ENCODE measurements around the gene CPPED1.

CPPED1 gene

DNA sequence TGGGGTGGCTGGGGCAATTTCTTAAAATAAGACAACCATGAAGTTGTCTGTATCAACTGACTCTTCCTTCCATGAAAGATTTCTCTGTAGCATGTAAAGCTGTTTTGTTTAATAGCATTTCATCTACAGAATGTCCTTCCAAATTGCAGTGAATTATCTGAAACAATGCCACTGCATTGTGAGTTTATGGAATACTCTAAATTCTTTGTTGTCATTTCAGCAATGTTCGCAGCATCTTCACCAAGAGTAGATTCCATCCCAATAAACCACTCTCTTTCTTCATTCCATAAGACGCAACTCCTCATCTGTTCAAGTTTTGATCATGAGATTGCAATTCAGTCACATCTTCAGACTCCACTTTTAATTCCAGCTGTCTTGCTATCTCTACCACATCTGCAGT is 54.6 kb downstream of the CPPED1 start:
- FAIRE-seq: no peak
- no peak for DNase-seq (ENCODE audit: insufficient read length, low spot score)
- no peak for TF ChIP-seq TAF1 (IDR thresholded peaks at IDR 0.05; ENCODE audit: low read depth, low read length)
- no peak for TF ChIP-seq SPI1 (IDR thresholded peaks at IDR 0.05; ENCODE audit: low read depth, low read length)
- no peak for TF ChIP-seq POU2F2 (IDR thresholded peaks at IDR 0.05; ENCODE audit: low read depth, low read length)
- no peak for TF ChIP-seq POLR2AphosphoS5 (IDR thresholded peaks at IDR 0.05; ENCODE audit: low read depth, low read length)
- TF ChIP-seq PAX5 (IDR thresholded peaks at IDR 0.05; ENCODE audit: insufficient read depth, low read length, severe bottlenecking): no peak
- no peak for TF ChIP-seq POLR2A (IDR thresholded peaks at IDR 0.05; ENCODE audit: low read depth, low read length)

GRCh38 chr16:12747827-12748226 is 55.9 kb downstream of the CPPED1 start:
- DNase-seq (ENCODE audit: insufficient read length, low spot score) (no peak), FAIRE-seq (no peak)
- TF ChIP-seq TAF1 (IDR thresholded peaks at IDR 0.05; ENCODE audit: low read depth, low read length): no peak
- no peak for TF ChIP-seq POLR2AphosphoS5 (IDR thresholded peaks at IDR 0.05; ENCODE audit: low read depth, low read length)
- no peak for TF ChIP-seq POU2F2 (IDR thresholded peaks at IDR 0.05; ENCODE audit: low read depth, low read length)
- TF ChIP-seq PAX5 (IDR thresholded peaks at IDR 0.05; ENCODE audit: insufficient read depth, low read length, severe bottlenecking): no peak

DNA sequence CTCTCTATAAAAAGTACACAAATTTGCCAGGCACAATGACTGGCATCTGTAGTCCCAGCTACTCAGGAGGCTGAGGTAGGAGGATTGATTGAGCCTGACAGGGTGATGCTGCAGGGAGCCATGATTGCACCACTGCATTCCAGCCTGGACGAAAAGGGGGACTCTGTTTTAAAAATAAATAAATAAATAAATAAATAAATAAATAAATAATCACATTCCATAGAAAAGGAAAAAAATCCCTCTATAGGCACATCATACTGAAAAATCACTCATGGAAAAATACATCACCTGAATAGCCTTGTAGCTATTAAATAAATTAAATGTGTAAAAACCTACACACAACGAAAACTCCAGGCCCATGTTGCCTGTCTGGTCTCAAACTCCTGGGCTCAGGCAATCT is 56.4 kb downstream of the CPPED1 start:
- no peak for TF ChIP-seq TAF1 (IDR thresholded peaks at IDR 0.05; ENCODE audit: low read depth, low read length)
- no peak for TF ChIP-seq SPI1 (IDR thresholded peaks at IDR 0.05; ENCODE audit: low read depth, low read length)
- TF ChIP-seq POLR2A (IDR thresholded peaks at IDR 0.05; ENCODE audit: low read depth, low read length): no peak
- TF ChIP-seq POU2F2 (IDR thresholded peaks at IDR 0.05; ENCODE audit: low read depth, low read length): no peak
- TF ChIP-seq PAX5 (IDR thresholded peaks at IDR 0.05; ENCODE audit: insufficient read depth, low read length, severe bottlenecking): no peak
- TF ChIP-seq POLR2AphosphoS5 (IDR thresholded peaks at IDR 0.05; ENCODE audit: low read depth, low read length): no peak
- FAIRE-seq (no peak), DNase-seq (ENCODE audit: insufficient read length, low spot score) (no peak)

DNA sequence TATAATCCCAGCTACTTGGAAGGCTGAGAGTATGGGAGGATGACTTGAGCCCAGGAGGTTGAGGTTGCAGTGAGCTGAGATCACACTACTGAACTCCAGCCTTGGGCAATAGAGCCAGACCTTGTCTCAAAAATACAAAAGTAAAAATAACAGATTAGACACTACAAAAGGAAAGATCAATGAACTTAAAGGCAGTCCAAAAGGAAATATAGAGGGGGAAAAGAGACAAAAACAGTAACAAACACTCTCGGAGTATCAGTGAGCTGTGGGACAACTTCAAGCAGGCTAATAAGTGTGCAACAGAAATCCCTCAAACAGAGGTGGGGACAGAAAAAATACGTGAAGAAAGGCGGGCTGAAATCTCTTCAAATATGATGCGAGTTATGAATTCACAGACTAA is 58.8 kb downstream of the CPPED1 start:
- TF ChIP-seq POLR2A (IDR thresholded peaks at IDR 0.05; ENCODE audit: low read depth, low read length) (no peak), POLR2AphosphoS5 (IDR thresholded peaks at IDR 0.05; ENCODE audit: low read depth, low read length) (no peak), POU2F2 (IDR thresholded peaks at IDR 0.05; ENCODE audit: low read depth, low read length) (no peak), PAX5 (IDR thresholded peaks at IDR 0.05; ENCODE audit: insufficient read depth, low read length, severe bottlenecking) (no peak), TAF1 (IDR thresholded peaks at IDR 0.05; ENCODE audit: low read depth, low read length) (no peak), SPI1 (IDR thresholded peaks at IDR 0.05; ENCODE audit: low read depth, low read length) (no peak)
- FAIRE-seq: no peak

GRCh38 chr16:12742741-12743140 is 60.9 kb downstream of the CPPED1 start:
- DNase-seq (ENCODE audit: insufficient read length, low spot score) (no peak), FAIRE-seq (no peak)
- no peak for TF ChIP-seq POLR2AphosphoS5 (IDR thresholded peaks at IDR 0.05; ENCODE audit: low read depth, low read length)
- TF ChIP-seq PAX5 (IDR thresholded peaks at IDR 0.05; ENCODE audit: insufficient read depth, low read length, severe bottlenecking): no peak
- no peak for TF ChIP-seq POU2F2 (IDR thresholded peaks at IDR 0.05; ENCODE audit: low read depth, low read length)
- TF ChIP-seq TAF1 (IDR thresholded peaks at IDR 0.05; ENCODE audit: low read depth, low read length): no peak
- no peak for TF ChIP-seq POLR2A (IDR thresholded peaks at IDR 0.05; ENCODE audit: low read depth, low read length)
- TF ChIP-seq SPI1 (IDR thresholded peaks at IDR 0.05; ENCODE audit: low read depth, low read length): no peak

More for the DNA sequence above, 58.8 kb downstream of the CPPED1 start:
- no peak for DNase-seq (ENCODE audit: insufficient read length, low spot score)

- no peak for FAIRE-seq
- TF ChIP-seq PAX5 (IDR thresholded peaks at IDR 0.05; ENCODE audit: insufficient read depth, low read length, severe bottlenecking): no peak
- TF ChIP-seq TAF1 (IDR thresholded peaks at IDR 0.05; ENCODE audit: low read depth, low read length): no peak
- TF ChIP-seq POLR2A (IDR thresholded peaks at IDR 0.05; ENCODE audit: low read depth, low read length): no peak
- TF ChIP-seq SPI1 (IDR thresholded peaks at IDR 0.05; ENCODE audit: low read depth, low read length): no peak
- no peak for TF ChIP-seq POLR2AphosphoS5 (IDR thresholded peaks at IDR 0.05; ENCODE audit: low read depth, low read length)
- no peak for TF ChIP-seq POU2F2 (IDR thresholded peaks at IDR 0.05; ENCODE audit: low read depth, low read length)
- no peak for DNase-seq (ENCODE audit: insufficient read length, low spot score)
Observed at GRCh38 chr16:12740986-12741610, 62.6 kb downstream of the CPPED1 start.

DNA sequence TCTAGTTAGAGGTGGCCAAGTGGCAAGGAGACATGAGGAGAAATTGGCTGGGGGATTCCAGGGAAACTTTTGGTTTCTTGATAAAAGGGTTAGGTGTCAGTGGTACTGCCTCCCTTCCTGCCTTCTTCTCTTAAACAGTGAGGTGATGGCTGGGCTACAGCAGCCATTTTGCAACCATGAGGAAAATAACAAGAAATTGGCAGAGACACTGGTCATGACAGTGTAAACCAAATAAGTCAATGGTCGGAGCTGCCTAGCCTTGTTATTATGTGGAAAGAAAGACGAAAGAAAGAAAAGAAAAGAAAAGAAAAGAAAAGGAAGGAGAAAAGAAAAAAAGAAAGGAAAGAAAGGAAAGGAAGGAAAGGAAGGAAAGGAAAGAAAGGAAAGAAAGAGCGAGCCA is 63.9 kb downstream of the CPPED1 start:
- no peak for DNase-seq (ENCODE audit: insufficient read length, low spot score)
- TF ChIP-seq POU2F2 (IDR thresholded peaks at IDR 0.05; ENCODE audit: low read depth, low read length) (no peak), POLR2A (IDR thresholded peaks at IDR 0.05; ENCODE audit: low read depth, low read length) (no peak), SPI1 (IDR thresholded peaks at IDR 0.05; ENCODE audit: low read depth, low read length) (no peak), TAF1 (IDR thresholded peaks at IDR 0.05; ENCODE audit: low read depth, low read length) (no peak), PAX5 (IDR thresholded peaks at IDR 0.05; ENCODE audit: insufficient read depth, low read length, severe bottlenecking) (no peak), POLR2AphosphoS5 (IDR thresholded peaks at IDR 0.05; ENCODE audit: low read depth, low read length) (no peak)
- no peak for FAIRE-seq

DNA sequence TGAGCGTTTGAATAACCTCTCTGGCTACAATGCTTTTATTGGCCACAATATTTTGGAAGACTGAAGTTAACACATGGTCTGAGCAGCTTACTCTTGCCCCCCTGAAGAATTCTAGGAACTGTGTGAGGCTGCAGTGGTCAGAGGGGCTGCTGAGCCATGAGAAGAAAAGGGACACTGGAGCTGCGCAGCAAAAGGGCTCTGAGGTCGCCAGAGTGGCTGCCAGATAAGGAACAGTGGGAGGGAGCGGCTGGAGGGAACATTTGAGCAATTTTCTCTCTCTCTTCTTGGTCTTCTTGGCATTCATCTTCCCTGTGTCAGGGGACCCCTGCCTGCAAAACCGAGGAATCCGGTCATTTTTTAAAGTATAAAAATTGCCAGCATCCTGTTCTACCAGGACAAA is 66.1 kb downstream of the CPPED1 start:
- TF ChIP-seq POLR2A (IDR thresholded peaks at IDR 0.05; ENCODE audit: low read depth, low read length): no peak
- TF ChIP-seq TAF1 (IDR thresholded peaks at IDR 0.05; ENCODE audit: low read depth, low read length): no peak
- no peak for TF ChIP-seq PAX5 (IDR thresholded peaks at IDR 0.05; ENCODE audit: insufficient read depth, low read length, severe bottlenecking)
- no peak for TF ChIP-seq SPI1 (IDR thresholded peaks at IDR 0.05; ENCODE audit: low read depth, low read length)
- no peak for TF ChIP-seq POU2F2 (IDR thresholded peaks at IDR 0.05; ENCODE audit: low read depth, low read length)
- TF ChIP-seq POLR2AphosphoS5 (IDR thresholded peaks at IDR 0.05; ENCODE audit: low read depth, low read length): no peak
- FAIRE-seq (no peak), DNase-seq (ENCODE audit: insufficient read length, low spot score) (no peak)

DNA sequence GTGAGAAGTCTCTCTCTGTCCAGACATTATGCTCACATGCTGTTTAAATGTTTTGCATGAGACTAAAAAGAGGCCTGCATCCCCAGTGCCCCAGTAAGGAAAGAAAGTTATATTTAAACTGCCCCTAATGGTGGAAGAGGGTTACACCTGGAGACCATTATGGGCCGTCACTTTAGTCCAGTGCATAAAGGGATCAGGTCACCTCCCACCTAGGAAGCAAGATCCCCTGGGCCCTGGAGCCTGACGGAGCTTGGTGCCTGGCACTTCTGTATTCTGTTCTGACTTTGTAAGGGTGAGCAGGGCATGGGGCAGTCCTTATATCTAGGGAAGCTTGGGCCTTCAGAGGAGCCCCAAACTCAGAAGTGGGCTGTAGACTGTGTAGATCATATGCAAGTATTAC is 67.9 kb downstream of the CPPED1 start:
- DNase-seq (ENCODE audit: insufficient read length, low spot score): no peak

More for the DNA sequence above, 67.9 kb downstream of the CPPED1 start:
- FAIRE-seq: no peak
- TF ChIP-seq PAX5 (IDR thresholded peaks at IDR 0.05; ENCODE audit: insufficient read depth, low read length, severe bottlenecking) (no peak), SPI1 (IDR thresholded peaks at IDR 0.05; ENCODE audit: low read depth, low read length) (no peak), TAF1 (IDR thresholded peaks at IDR 0.05; ENCODE audit: low read depth, low read length) (no peak), POU2F2 (IDR thresholded peaks at IDR 0.05; ENCODE audit: low read depth, low read length) (no peak), POLR2AphosphoS5 (IDR thresholded peaks at IDR 0.05; ENCODE audit: low read depth, low read length) (no peak), POLR2A (IDR thresholded peaks at IDR 0.05; ENCODE audit: low read depth, low read length) (no peak)
